ENCODE results near the gene EPHA6. TPM values are rescaled to one million over a fixed set of nuclear protein-coding genes. Genes with fewer than 3 reads are reported as not detected.

EPHA6 gene
- total RNA-seq, 4 donors from 2014 or later, result 0.94 to 1.8 (median 1.00) TPM

- TF ChIP-seq, protein P1, sequence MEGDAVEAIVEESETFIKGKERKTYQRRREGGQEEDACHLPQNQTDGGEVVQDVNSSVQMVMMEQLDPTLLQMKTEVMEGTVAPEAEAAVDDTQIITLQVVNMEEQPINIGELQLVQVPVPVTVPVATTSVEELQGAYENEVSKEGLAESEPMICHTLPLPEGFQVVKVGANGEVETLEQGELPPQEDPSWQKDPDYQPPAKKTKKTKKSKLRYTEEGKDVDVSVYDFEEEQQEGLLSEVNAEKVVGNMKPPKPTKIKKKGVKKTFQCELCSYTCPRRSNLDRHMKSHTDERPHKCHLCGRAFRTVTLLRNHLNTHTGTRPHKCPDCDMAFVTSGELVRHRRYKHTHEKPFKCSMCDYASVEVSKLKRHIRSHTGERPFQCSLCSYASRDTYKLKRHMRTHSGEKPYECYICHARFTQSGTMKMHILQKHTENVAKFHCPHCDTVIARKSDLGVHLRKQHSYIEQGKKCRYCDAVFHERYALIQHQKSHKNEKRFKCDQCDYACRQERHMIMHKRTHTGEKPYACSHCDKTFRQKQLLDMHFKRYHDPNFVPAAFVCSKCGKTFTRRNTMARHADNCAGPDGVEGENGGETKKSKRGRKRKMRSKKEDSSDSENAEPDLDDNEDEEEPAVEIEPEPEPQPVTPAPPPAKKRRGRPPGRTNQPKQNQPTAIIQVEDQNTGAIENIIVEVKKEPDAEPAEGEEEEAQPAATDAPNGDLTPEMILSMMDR (IDR thresholded peaks at IDR 0.05; ENCODE audit: low read depth), result no peak
These were observed 844.4 kb downstream of the EPHA6 start for GRCh38 chr3:97658668-97659285.

DNA sequence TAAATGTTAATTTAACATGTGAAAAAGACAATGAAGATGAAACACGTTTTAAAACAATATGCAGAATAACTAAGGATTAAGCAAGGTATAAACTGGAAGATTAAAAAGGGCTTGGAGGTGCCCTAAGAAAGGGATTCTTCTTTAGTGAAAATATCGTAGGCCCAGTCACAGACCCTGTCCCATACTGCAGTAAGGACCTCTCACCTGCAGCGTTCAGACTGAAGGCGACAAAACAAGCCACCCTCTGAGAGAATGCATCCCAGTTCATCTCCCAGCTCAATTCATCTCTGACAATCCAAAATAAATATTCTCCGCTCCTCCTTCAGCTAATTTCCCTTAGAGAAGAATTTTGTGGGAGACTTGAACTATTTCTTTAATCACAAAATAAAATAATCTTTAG is 847.9 kb downstream of the EPHA6 start:
- TF ChIP-seq, protein P1 (IDR thresholded peaks at IDR 0.05; ENCODE audit: low read depth), result no peak

DNA sequence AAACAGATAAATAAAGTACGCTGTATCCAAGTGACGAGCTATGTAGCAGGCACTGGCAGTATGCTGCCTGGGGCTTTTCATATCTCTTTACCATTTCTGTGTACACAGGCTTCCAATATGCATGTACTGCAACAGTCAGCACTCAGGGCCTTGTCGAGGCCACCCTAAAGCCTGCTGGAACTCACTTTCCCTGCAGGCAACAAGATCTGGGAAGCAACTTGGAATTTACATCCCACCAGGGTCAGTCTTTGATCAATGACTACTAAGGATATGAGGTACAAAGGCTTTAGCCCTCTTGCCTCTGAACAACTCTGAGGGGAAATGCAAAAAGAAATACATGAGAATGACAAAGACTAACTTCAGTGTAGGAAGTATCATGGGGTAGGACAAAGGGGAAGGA is 848.4 kb downstream of the EPHA6 start:
- TF ChIP-seq, protein P1 (IDR thresholded peaks at IDR 0.05; ENCODE audit: low read depth), result no peak

- TF ChIP-seq, protein P1 (IDR thresholded peaks at IDR 0.05; ENCODE audit: low read depth), result no peak
These were observed 851.5 kb downstream of the EPHA6 start for GRCh38 chr3:97665896-97666295.

DNA sequence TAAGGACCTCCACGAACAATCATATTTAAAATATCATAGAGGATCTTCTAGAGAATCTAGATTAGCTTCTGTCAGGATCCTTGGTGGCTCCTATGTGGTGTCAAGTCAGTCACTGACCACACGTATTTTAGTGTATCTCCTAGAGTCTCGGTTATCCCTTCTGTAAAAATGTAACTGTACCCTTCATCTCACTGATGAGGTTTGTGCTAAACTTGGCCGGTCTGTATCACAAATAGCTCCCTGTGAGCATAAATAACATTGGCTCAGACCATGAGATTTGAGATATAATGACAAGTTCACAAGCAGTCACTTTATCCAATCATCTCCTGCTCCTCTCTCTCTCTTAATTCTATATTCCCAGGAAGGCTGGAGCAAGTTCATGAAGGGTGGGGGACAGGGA is 856.6 kb downstream of the EPHA6 start:
- TF ChIP-seq, protein P1 (IDR thresholded peaks at IDR 0.05; ENCODE audit: low read depth), result no peak

DNA sequence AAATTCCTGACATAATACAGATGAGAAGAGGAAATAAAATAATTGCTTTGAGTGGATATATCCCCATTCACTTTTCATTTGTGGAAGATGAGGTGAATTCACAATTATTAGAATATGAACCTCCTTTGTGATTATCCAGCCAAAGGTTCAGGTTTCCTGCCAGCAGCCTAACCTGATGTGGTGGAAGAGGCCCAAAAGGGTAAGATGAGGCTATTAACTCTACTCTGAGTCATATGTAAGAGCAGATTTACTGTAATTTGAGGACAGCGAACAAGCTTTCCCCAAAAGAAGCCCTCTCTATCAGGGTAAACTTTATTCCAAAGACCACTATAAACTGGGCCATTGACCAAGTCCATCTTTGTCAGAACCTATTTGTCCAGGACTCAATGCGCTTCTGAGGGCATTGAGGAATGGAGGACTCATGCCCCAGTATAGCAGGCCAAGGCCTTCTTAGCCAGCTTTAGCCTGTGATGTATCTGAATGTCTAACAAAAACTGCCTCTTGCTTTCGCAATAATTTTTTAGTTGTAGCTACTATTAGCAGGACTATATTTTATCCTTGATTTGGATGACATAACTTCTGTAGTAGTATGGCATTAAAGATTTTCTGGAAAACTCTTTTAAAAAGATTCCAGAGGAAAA is 859.1 kb downstream of the EPHA6 start:
- TF ChIP-seq, protein P1 (IDR thresholded peaks at IDR 0.05; ENCODE audit: low read depth), result no peak

DNA sequence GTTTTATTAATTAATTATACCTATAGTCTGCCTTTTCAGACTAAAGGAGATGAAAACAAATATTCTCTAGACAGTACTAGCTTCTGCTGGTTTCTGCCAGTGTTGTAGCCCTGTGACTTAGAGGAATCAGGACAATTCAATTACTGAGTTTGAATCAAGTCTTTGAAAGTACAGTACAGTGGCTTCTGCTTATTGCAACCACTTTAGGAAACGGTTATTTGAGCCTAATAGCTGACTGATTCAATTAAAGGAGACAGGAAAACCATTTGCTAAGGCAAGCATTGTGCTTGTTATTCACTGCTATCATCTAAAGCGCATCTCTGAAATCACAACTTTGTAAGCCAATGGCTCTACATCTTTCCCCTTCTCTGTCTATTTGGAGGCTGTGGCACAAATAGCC is 860.1 kb downstream of the EPHA6 start:
- TF ChIP-seq, protein P1 (IDR thresholded peaks at IDR 0.05; ENCODE audit: low read depth), result no peak
